H9 (cell line): ENCODE measurements around the gene PEX5L. TPM values are rescaled to one million over a fixed set of nuclear protein-coding genes. Genes with fewer than 3 reads are reported as not detected.

Source experiments
- DNase-seq: peaks from one replicate; pipeline ENCODE4 v3.0.0-alpha.2; 2017
- H2AFZ ChIP-seq: one replicate; pipeline ENCODE4 v1.6.1; 2013; ENCODE audit warnings: mild to moderate bottlenecking, low read length, control low read depth, moderate library complexity
- H2AK5ac ChIP-seq: 2 replicates; pipeline ENCODE4 v1.6.1; 2013; ENCODE audit warnings: low read length, control low read depth, mixed read lengths; ENCODE audit not compliant: insufficient read length
- H2BK120ac ChIP-seq: one replicate; pipeline ENCODE4 v1.6.1; 2013; ENCODE audit warnings: low read depth, mild to moderate bottlenecking, low read length, control low read depth, inconsistent platforms; ENCODE audit not compliant: poor library complexity, severe bottlenecking
- H2BK12ac ChIP-seq: 2 replicates; pipeline ENCODE4 v1.6.1; 2013; ENCODE audit warnings: low read length, control low read depth, mixed read lengths, low read depth; ENCODE audit not compliant: insufficient read length
- H2BK15ac ChIP-seq: 2 replicates; pipeline ENCODE4 v1.6.1; 2013; ENCODE audit warnings: low read depth, low read length, control low read depth
- H2BK20ac ChIP-seq: one replicate; pipeline ENCODE4 v1.6.1; 2013; ENCODE audit warnings: low read depth, mild to moderate bottlenecking, low read length, control low read depth, inconsistent platforms; ENCODE audit not compliant: poor library complexity, severe bottlenecking
- H2BK5ac ChIP-seq: 2 replicates; pipeline ENCODE4 v1.6.1; 2013; ENCODE audit warnings: low read length, control low read depth, mixed read lengths; ENCODE audit not compliant: insufficient read length
- H3K14ac ChIP-seq: 2 replicates; pipeline ENCODE4 v1.6.1; 2013; ENCODE audit warnings: low read length, control low read depth; ENCODE audit not compliant: insufficient read depth
- H3K18ac ChIP-seq: 2 replicates; pipeline ENCODE4 v1.6.1; 2013; ENCODE audit warnings: low read depth, mild to moderate bottlenecking, mixed read lengths, low read length, control low read depth; ENCODE audit not compliant: insufficient read length
- H3K23ac ChIP-seq: 2 replicates; pipeline ENCODE4 v1.6.1; 2013; ENCODE audit warnings: low read length, control low read depth, mixed read lengths, low read depth; ENCODE audit not compliant: insufficient read length
- H3K23me2 ChIP-seq: 2 replicates; pipeline ENCODE4 v1.6.1; 2013; ENCODE audit warnings: low read depth, mild to moderate bottlenecking, mixed read lengths, low read length, control low read depth; ENCODE audit not compliant: insufficient read length, poor library complexity, severe bottlenecking
- H3K27ac ChIP-seq: 2 replicates; pipeline ENCODE4 v1.5.1; 2013; ENCODE audit warnings: low read length, control low read depth, mixed read lengths, low read depth; ENCODE audit not compliant: insufficient read length
- H3K27me3 ChIP-seq: 2 replicates; pipeline ENCODE4 v1.6.1; 2013; ENCODE audit warnings: low read length, control low read depth, inconsistent platforms; ENCODE audit not compliant: insufficient read depth
- H3K4ac ChIP-seq: 2 replicates; pipeline ENCODE4 v1.6.1; 2013; ENCODE audit warnings: low read depth, mild to moderate bottlenecking, control low read depth, inconsistent platforms, low read length, moderate library complexity
- H3K4me1 ChIP-seq: 2 replicates; pipeline ENCODE4 v1.6.1; 2013; ENCODE audit warnings: low read length, control low read depth, inconsistent platforms; ENCODE audit not compliant: insufficient read depth
- H3K4me2 ChIP-seq: 2 replicates; pipeline ENCODE4 v1.6.1; 2013; ENCODE audit warnings: low read length, control low read depth, mixed read lengths; ENCODE audit not compliant: insufficient read length, insufficient read depth
- H3K56ac ChIP-seq: 2 replicates; pipeline ENCODE4 v1.6.1; 2013; ENCODE audit warnings: low read depth, mild to moderate bottlenecking, mixed read lengths, low read length, control low read depth; ENCODE audit not compliant: insufficient read length
- H3K79me1 ChIP-seq: 2 replicates; pipeline ENCODE4 v1.6.1; 2013; ENCODE audit warnings: low read depth, mild to moderate bottlenecking, moderate library complexity, low read length, control low read depth, inconsistent platforms; ENCODE audit not compliant: insufficient read depth, poor library complexity, severe bottlenecking
- H3K79me2 ChIP-seq: 2 replicates; pipeline ENCODE4 v1.6.1; 2013; ENCODE audit warnings: low read length, control low read depth, inconsistent platforms; ENCODE audit not compliant: insufficient read depth
- H3K9ac ChIP-seq: 2 replicates; pipeline ENCODE4 v1.6.1; 2013; ENCODE audit warnings: low read length, control low read depth, mixed read lengths; ENCODE audit not compliant: insufficient read length; ENCODE audit errors: extremely low read depth
- H3K9me3 ChIP-seq: one replicate; pipeline ENCODE4 v1.6.1; 2013; ENCODE audit warnings: low read depth, low read length, inconsistent platforms; ENCODE audit not compliant: control insufficient read depth
- H3T11ph ChIP-seq: one replicate; pipeline ENCODE4 v1.6.1; 2013; ENCODE audit warnings: mild to moderate bottlenecking, low read length, control low read depth, inconsistent platforms
- H4K20me1 ChIP-seq: one replicate; pipeline ENCODE4 v1.6.1; 2013; ENCODE audit not compliant: control insufficient read depth, insufficient read length, insufficient read depth
- H4K5ac ChIP-seq: 2 replicates; pipeline ENCODE4 v1.6.1; 2013; ENCODE audit warnings: low read depth, mild to moderate bottlenecking, mixed read lengths, low read length, control low read depth; ENCODE audit not compliant: insufficient read length
- H4K8ac ChIP-seq: replicated peaks from 2 replicates; pipeline ENCODE4 v1.6.1; 2013; ENCODE audit warnings: low read length, control low read depth, mixed read lengths, low read depth; ENCODE audit not compliant: insufficient read length
- H4K91ac ChIP-seq: 2 replicates; pipeline ENCODE4 v1.6.1; 2013; ENCODE audit warnings: low read depth, mild to moderate bottlenecking, moderate library complexity, mixed read lengths, low read length, control low read depth; ENCODE audit not compliant: insufficient read length
- H3K27ac Mint-ChIP-seq, 3 experiments: 2 replicates in 2 of 3; 3 replicates in 1 of 3; pipeline ENCODE4 v1.8.0; 2020 to 2021; ENCODE audit warnings: mixed read lengths in 3 of 3, mild to moderate bottlenecking in 1 of 3, moderate library complexity in 1 of 3
- H3K27me3 Mint-ChIP-seq: 2 replicates; pipeline ENCODE4 v1.8.0; 2021; ENCODE audit warnings: low read depth, mild to moderate bottlenecking, moderate library complexity, mixed read lengths
- H3K36me3 Mint-ChIP-seq, 3 experiments: 2 replicates in 2 of 3; 3 replicates in 1 of 3; pipeline ENCODE4 v1.8.0; 2020 to 2021; ENCODE audit warnings: low read depth in 3 of 3, mixed read lengths in 3 of 3; ENCODE audit not compliant: insufficient read depth in 1 of 3
- H3K4me1 Mint-ChIP-seq, 2 experiments: 2 replicates each; pipeline ENCODE4 v1.8.0; 2020; ENCODE audit warnings: mixed read lengths in 2 of 2
- H3K4me3 Mint-ChIP-seq, 2 experiments: 2 replicates in 1 of 2; 3 replicates in 1 of 2; pipeline ENCODE4 v1.8.0; 2020 to 2021; ENCODE audit warnings: mild to moderate bottlenecking in 2 of 2, mixed read lengths in 2 of 2, moderate library complexity in 1 of 2
- H3K9me3 Mint-ChIP-seq, 2 experiments: 2 replicates in 1 of 2; 3 replicates in 1 of 2; pipeline ENCODE4 v1.8.0; 2020; ENCODE audit warnings: mild to moderate bottlenecking in 2 of 2, mixed read lengths in 2 of 2, moderate library complexity in 1 of 2
- CTCF ChIP-seq: fragments of 200-600 bp; sonication (generic); conservative IDR thresholded peaks from 3 replicates; pipeline ENCODE4 v1.8.0; 2021; ENCODE audit warnings: antibody characterized with exemption, mild to moderate bottlenecking
- WGBS: extraction: QIAGEN DNeasy Blood & Tissue Kit; methylation state at CpG from one replicate; pipeline ENCODE4 v1.1.7; 2013; ENCODE audit warnings: missing lambda C conversion rate, low lambda C conversion rate, mixed read lengths; ENCODE audit not compliant: insufficient read length; ENCODE audit errors: extremely low coverage; 5-methylcytosine and 5-hydroxymethylcytosine counted together
- total RNA-seq: library from RNA; stranded (reverse); gene quantifications from 2 replicates; pipeline ENCODE4 v1.2.1, GENCODE V29; 2021

Gene PEX5L
- total RNA-seq, 1 experiment from 2014 or later, result 0.85 TPM

GRCh38 chr3:179942553-179943075, 94.1 kb downstream of the PEX5L start:
- H2BK20ac ChIP-seq, result no peak overlapping the region
- no peaks in the 10 kb centered on the region for H3K79me1 ChIP-seq
- no peaks in the 10 kb centered on the region; the same call in 1 of the 2 replicates for H3K27me3 Mint-ChIP-seq
- H4K20me1 ChIP-seq, result no peaks in the 10 kb centered on the region
- no peaks in the 10 kb centered on the region for H3K9me3 ChIP-seq
- no peak for DNase-seq
- H3K9me3 Mint-ChIP-seq, result no peaks in the 10 kb centered on the region
- no peaks in the 10 kb centered on the region for H3K79me2 ChIP-seq
- no peak overlapping the region for H2BK15ac ChIP-seq
- H3K27me3 ChIP-seq, result no peaks in the 10 kb centered on the region
- no peak overlapping the region for H4K91ac ChIP-seq
- no CpG with 5 or more reads among the region's 11 CpGs for WGBS
- H2BK120ac ChIP-seq, result no peak overlapping the region
- H3T11ph ChIP-seq, result no peak overlapping the region
- no peak overlapping the region for H2AK5ac ChIP-seq
- H3K27ac Mint-ChIP-seq, result no peak overlapping the region
- H3K14ac ChIP-seq, result no peak overlapping the region
- no peak overlapping the region for H3K27ac ChIP-seq
- H4K8ac ChIP-seq, result no peak overlapping the region
- H3K56ac ChIP-seq, result no peak overlapping the region
- TF ChIP-seq CTCF, result no peak
- no peaks in the 10 kb centered on the region for H3K4me1 ChIP-seq
- no peak overlapping the region for H3K4me2 ChIP-seq
- no peak overlapping the region for H2BK5ac ChIP-seq
- H2BK12ac ChIP-seq, result no peak overlapping the region
- H3K4me3 Mint-ChIP-seq, result peak overlapping the region in 1 of 2 experiments; percentile 64; a peak in 1 of 5 replicates
- no peak overlapping the region for H3K23ac ChIP-seq
- no peak overlapping the region for H3K9ac ChIP-seq
- no peak overlapping the region for H3K4ac ChIP-seq
- H3K23me2 ChIP-seq, result no peaks in the 10 kb centered on the region
- H2AFZ ChIP-seq, result no peak overlapping the region
- H4K5ac ChIP-seq, result no peak overlapping the region
- no peak overlapping the region for H3K18ac ChIP-seq
- no peaks in the 10 kb centered on the region for H3K36me3 Mint-ChIP-seq
- peaks cover 8 to 11% of the 10 kb centered on the region in 2 experiments; a peak in 3 of 4 replicates for H3K4me1 Mint-ChIP-seq
